Fibroblast of lung (primary cell): ENCODE results near the gene DNER.

ENCODE experiments used
- CTCF ChIP-seq, 2 donors: IDR thresholded peaks in 1 of 2; conservative IDR thresholded peaks in 1 of 2; 1 replicate in 1 of 2; 2 replicates in 1 of 2; pipeline ENCODE4 v1.5.1; 2011 to 2012; ENCODE audit warnings: low read length in 2 of 2, control low read depth in 1 of 2, inconsistent platforms in 1 of 2, low read depth in 1 of 2, mild to moderate bottlenecking in 1 of 2
- EZH2 ChIP-seq: IDR thresholded peaks from 2 replicates; pipeline ENCODE4 v1.5.1; 2012; ENCODE audit warnings: low read length, control low read depth, mild to moderate bottlenecking; ENCODE audit errors: missing control alignments

- TF ChIP-seq CTCF (conservative IDR thresholded peaks at IDR 0.05 in 1 of 2, IDR thresholded peaks at IDR 0.05 in 1 of 2; ENCODE audit: low read depth in 1 of 2, low read length in 2 of 2) (no peak), EZH2 (no peak)
Observed at GRCh38 chr2:229601936-229602335, 112.4 kb downstream of the DNER start.
